GM08714 (cell line): ENCODE data around the gene LYAR.

Source experiments
- H3K4me3 ChIP-seq: fragments of 200-500 bp; sonication (Bioruptor generic); 2 replicates; pipeline ENCODE4 v1.5.1; 2014; ENCODE audit warnings: mild to moderate bottlenecking, low read length, inconsistent platforms
- ZNF274 ChIP-seq: IDR thresholded peaks from 2 replicates; pipeline ENCODE4 v1.6.1; 2012; ENCODE audit warnings: mild to moderate bottlenecking, low read depth, low read length

The LYAR gene

DNA sequence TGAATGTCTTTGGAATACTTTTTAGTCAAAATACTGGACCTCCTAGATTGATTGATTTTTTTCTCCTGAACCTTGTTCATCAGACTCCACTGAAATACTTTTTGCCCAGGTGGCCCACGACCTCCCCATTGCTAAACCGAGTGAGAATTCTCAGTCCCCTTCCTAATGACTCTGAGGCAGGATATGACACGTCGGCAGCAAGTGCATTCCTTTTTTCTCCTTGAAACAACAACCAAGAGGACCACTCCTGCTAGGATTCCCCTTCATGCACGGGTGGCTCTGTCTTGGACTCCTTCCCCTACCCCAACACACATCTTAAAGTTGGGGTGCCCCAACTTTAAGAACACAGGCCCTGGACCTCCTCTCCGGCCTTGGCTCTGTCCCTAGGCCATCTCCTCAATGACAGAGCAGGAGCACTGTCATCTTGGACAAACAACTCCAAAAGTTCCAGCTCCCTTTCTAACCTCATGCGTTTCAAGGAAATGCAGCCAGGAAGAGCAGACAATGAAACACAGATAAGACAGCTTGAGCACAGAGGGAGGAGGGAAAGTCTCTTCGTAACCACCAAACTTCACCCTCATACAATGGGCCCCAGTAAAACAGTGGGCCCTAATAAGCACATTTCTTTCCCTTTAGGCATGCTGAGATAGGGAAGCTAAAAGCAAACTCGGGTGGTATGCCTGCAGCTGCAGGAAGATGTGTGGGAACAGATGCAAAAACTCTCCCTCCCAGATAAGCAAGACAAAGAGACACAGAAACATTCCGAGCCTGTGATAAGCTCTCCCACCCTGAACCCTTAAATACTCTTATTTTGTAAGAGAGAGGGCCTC is 34.0 kb upstream of the LYAR start:
- H3K4me3 ChIP-seq: no peak overlapping the region
- TF ChIP-seq ZNF274: no peak

DNA sequence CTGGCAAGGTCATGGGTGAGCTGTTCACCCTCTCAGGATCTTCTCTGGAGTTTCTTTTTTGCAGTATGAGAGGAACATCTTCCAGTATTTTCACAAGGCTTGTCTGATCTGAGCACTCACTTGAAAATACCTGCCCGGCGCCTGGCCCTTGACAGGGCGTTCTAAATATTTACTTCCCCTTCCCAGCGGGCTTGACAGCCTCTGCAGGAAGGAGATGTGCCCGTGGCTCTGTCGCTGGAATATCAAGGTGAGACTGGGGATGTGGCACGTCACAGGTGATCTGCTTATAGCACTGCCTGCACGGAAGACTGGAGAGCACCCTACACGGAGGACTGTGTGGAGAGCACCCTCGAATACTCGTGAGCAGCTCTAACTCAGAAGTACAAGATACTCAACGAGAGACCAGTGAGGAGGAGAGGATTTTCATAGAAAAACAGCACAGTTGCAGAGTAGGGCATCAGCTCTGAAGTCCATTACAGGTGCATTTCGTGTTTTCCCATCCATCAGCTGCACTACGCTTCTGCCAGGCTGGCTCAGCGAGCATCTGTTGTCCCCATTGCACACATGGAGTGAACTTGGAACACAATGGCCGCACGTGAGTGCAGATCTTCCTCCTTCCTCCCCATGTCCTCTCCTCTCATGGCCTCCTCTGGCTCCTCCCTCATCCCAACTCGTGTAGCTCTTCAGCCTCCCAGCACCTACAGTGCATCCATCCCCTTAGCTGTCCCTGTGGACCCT is 32.2 kb upstream of the LYAR start:
- no peak for TF ChIP-seq ZNF274
- H3K4me3 ChIP-seq: no peak overlapping the region

DNA sequence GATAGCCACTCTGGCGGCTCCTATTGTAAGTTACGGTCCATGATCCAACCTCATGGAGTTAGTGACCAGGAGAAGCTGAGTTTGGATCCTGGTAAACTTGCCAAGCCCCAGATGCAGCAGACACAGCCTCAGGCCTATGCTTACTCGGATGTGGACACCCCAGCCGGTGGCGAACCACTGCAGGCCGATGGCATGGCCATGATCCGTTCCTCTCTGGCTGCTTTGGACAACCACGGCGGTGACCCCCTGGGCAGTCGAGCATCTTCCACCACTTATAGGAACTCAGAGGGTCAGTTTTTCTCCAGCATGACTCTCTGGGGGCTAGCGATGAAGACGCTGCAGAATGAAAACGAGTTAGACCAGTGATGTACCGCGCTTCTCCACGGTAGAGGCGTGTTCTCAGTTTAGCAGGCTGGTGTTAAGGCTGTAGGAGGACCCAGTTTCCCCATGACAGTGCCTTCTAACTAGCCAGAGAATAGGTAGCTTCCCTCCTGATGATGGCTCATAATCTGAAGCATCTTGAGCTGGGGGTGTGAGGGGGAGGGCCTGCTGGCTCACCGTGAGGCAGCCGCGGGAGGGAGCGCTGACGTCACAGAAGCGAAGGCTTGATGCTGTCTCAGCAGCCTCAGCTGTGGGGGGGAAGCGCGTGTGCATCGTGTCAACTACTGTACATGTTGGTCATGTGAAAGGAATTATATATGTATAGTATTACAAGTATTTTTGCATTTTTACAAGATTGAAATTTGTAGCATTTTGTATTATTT is 31.2 kb upstream of the LYAR start:
- no peak for TF ChIP-seq ZNF274
- no peak overlapping the region for H3K4me3 ChIP-seq

DNA sequence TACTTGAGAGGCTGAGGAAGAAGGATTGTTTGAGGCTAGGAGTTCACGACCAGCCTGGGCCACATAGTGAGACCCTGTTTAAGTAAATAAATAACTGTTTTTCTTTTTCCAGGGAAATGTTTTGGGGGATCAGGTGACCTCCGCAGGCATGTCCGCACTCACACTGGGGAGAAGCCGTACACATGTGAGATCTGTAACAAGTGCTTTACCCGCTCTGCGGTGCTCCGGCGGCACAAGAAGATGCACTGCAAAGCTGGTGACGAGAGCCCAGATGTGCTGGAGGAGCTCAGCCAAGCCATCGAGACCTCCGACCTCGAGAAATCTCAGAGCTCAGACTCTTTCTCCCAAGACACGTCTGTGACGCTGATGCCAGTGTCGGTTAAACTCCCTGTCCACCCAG is 30.6 kb upstream of the LYAR start:
- TF ChIP-seq ZNF274: no peak
- no peak overlapping the region for H3K4me3 ChIP-seq

DNA sequence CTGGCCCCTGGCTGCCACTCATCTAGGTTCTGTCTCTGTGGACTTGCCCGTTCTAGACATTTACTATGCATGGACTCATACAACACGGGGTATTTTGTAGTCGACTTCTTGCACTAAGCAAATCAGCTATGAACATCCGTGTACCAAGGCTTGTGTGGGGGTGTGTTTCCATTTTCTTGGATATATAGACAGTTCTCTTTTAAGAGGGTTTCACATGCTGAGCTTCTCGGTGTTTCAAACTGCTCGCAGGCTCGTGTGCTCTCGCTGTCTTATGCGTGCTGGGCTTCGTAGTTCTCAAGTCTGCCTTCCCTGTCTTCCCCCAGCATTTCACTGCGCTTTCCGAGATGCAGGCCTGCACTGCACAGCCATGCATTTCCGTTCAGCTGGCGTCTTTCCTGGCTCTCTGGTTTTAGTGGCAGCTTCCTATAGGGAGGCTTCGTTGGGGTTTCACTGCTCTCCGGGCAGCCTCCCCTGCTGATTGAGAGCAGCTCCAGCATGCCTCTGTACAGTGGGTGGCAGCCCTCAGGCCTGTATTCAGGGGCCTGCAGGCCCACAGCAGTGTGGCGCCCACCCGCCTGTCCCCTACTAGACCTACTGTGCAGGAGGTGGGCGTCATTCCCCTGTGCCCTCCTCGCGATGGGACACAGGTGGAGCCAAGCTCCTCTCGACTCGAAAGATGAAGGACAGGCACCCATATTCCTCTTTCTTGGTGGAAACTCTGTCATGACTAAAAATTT is 27.7 kb upstream of the LYAR start:
- TF ChIP-seq ZNF274: no peak
- no peak overlapping the region for H3K4me3 ChIP-seq

DNA sequence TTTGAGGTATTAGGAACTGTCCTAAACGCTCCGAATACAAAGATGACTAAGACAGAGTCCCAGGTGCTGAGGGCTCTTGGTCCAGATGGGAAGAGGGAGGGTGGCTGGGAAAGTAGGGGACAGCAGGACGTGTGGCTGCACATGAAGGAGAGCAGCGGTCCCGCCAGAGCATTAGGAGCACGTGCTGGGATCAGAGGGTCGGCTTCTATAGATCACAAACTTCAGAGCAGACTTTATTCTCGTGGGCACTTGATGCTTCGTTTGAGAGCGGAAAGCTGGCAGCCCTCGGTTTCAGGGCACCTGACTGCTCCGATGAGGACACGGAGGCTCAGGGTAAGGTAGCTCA is 26.2 kb upstream of the LYAR start:
- TF ChIP-seq ZNF274: no peak
- H3K4me3 ChIP-seq: no peak overlapping the region

DNA sequence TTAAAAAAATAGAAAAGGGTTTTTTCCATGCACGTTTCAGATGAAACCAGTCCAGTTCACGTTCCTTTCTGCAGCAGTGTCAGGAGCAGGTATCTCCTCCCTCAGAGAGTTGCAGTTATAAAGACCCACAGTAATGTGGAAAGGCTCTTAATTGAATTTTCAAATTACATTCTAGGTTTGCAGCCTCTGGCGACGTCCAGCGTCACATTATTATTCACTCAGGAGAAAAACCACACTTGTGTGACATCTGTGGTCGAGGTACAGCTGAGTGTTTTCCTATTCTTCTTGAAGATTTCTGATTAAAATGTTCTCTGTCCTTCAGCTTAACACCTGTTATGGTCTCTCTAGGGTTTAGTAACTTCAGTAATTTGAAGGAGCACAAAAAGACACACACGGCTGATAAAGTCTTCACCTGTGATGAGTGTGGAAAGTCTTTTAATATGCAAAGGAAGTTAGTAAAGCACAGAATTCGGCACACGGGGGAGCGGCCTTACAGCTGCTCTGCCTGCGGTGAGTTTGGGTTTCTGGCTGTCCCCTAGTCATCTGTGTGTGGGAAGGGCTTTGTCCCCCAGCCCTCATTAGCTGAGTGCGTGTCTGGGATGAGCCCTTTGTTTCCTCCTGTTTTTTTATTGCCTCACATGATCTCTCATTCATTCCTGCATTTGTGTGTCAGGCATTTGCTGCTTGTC is 25.7 kb upstream of the LYAR start:
- no peak overlapping the region for H3K4me3 ChIP-seq
- no peak for TF ChIP-seq ZNF274

DNA sequence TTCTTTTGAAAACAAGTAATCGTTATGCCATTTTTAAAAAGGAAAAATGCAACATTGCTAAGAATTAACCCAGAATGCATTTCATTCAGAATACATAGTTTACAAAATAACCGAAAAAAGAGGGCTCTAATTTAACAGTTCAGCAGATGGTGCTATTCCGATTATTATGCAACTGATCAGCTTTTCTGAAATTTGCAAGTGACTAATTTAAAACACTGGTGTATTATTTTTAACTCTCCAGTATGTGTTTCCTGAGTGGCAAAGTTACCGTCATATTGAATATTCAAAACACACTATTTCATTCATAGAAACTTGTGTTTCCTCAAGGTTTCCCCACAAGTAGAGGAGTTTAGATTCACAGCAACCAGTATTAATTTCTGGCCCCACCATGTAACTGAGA is 21.2 kb upstream of the LYAR start:
- H3K4me3 ChIP-seq: no peak overlapping the region
- no peak for TF ChIP-seq ZNF274

DNA sequence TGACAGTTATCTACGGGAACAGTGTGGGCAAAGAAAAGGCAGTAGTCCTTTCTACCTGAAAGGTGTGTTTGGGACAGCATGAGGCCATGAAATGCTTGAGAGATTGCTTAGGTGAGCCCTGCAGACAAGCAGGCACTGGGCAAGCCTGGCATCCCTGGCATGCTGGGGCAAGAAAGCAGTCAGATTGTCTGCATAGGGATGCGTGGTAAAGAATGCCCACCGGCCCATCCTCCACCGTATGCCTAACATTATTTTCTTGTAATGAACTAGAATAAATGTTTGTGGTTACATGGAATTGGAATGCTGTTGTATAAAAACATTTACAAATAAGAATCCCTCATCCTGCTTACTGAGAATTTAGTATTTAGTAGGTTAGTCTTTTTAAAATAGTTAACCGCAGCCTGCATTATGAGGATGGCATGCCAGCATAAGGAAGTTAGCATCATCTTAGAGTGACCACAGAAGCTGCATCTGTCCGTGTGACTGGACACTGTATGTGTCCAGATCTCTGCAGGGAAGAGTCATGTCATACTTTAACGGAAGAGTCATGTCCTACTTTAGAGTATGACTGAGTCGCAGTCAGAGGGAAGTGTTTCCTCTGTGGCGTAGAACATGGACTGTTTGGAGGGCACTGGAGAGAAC is 19.0 kb upstream of the LYAR start:
- TF ChIP-seq ZNF274: no peak
- H3K4me3 ChIP-seq: no peak overlapping the region

DNA sequence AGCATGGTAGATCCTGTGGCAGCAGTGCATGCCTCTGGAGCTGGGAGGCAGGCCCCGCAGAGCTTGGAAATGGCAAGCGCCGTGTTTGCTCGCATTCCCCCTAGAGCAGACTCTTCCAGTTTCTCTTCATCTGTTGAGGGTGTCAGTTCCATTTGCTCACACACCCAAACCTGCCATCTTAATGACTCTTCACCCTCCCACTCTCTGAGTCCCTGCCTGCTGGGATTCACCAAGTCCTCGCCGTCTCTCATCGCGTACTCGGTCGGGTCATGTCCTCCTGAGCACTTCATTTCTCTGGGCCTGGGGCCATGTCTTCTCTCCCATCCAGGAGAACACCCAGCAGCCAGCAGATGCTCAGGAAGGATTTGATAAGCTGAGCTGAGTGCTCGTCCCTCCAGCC is 17.0 kb upstream of the LYAR start:
- H3K4me3 ChIP-seq: no peak overlapping the region
- TF ChIP-seq ZNF274: no peak

DNA sequence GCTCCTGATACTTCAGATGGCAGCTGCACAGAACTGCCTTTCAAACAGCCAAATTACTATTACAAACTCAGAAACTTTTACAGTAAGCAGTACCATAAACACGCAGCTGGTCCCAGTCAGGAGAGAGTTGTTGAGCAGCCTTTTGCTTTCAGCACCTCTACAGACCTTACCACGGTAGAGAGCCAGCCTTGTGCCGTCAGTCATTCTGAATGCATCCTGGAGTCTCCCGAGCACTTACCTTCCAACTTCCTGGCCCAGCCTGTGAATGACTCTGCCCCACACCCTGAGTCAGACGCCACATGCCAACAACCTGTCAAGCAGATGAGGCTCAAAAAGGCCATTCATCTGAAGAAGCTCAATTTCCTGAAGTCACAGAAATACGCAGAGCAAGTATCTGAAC is 12.5 kb upstream of the LYAR start:
- no peak for TF ChIP-seq ZNF274
- H3K4me3 ChIP-seq: no peak overlapping the region

DNA sequence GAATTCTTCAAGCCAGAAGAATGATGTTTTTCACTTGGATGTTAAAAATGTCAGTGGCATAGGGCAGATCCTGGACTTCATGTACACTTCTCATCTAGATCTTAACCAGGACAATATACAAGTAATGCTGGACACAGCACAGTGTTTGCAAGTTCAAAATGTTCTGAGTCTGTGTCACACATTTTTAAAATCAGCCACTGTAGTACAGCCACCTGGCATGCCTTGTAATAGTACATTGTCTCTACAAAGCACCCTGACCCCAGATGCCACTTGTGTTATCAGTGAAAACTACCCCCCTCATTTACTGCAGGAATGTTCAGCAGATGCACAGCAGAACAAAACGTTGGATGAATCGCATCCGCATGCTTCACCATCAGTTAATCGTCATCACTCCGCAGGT is 12.0 kb upstream of the LYAR start:
- TF ChIP-seq ZNF274: no peak
- H3K4me3 ChIP-seq: no peak overlapping the region

DNA sequence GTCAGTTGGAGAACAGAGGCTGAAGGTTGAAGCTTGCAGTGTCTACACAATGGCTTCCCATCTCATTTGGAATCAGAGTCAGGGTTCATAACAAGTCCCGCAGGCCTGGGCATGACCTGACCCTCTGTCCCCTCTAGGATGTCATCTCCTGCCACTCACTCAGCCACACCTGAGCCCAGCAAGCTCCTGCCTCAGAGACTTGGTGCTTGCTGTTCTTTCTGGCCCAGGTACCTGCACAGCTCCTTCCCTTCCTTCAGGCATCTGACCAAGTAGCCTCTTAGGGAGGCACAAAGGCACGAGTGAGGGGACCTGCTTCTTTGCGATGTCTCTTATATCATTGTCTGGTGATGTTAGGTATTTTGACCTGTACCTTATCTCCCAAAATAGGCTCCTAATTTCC is 9.1 kb upstream of the LYAR start:
- H3K4me3 ChIP-seq: no peak overlapping the region
- TF ChIP-seq ZNF274: no peak
